Measurements from ENCODE around the gene LYZL6.

LYZL6 gene

GRCh38 chr17:35943537-35943936 is at the start of gene LYZL6:
Gene LYZL6, minus strand, starts transcription at chr17:35943713. Its CDS starts 4,357 bp downstream, at chr17:35939356.
- DNase-seq (ENCODE audit: low spot score): no peak

DNA sequence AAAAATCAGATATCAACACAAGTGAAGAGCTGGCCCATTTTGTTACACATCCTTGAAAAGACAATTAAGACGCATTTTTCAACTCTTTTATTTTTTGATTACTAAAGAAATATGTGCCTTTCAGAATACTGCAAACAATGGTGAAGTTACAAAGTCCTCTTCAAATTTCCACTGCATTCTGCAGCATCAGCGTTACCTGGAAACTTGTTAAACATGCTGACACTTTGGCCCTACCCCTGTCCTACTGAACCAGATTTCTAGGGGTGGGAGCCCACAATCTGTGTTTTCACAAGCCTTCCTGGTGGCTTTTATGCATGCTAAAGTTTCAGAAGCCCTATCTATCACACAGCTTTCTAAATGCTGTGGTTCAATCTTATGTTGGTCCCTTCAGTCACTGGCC is 47.6 kb upstream of the LYZL6 start:
- no peak for DNase-seq (ENCODE audit: low spot score)

DNA sequence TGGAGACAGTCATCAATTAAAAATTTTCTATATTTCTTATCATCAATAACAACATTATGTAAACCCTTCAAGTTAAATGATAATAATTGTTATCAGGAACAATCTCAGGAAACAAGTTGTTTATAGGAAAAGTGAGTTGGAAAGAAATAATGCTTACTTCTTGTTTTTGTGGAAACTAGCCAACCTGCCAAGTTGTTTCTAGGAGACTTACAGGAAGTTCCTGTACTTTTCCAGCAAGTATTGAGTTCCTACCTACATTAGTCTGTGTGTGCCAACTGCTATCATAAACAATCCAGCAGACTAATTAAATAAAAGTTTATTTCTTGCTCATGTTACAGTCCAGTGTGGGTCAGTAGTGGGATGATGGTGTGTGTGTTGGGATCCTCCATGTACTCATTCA is 44.7 kb upstream of the LYZL6 start:
- DNase-seq (ENCODE audit: low spot score): no peak

DNA sequence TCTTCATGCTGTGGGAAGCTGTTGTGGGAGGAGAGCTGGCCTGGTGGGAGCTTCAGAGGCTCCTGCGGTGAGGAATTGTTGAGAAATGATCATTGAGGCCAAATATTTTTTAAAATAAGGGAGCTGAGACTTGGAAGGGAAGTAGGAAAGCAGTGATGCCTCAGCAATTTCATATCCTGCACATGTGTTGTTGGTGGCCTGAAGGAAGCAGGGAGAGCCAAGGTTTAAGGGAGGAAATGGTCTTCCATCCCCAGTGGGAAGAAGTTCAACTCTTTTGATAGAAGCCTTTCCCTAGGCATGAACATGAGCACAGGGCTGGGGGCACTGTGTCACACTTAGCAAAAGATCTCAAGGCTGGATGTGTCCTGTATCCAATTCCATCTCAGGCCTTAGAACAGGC is 43.1 kb upstream of the LYZL6 start, which contains the start of gene CCL14:
Gene CCL14, minus strand, starts transcription at position 87 of the 400 bp plus-strand sequence. Its CDS starts 80 bp downstream, at position 7.
- no peak for DNase-seq (ENCODE audit: low spot score)

DNA sequence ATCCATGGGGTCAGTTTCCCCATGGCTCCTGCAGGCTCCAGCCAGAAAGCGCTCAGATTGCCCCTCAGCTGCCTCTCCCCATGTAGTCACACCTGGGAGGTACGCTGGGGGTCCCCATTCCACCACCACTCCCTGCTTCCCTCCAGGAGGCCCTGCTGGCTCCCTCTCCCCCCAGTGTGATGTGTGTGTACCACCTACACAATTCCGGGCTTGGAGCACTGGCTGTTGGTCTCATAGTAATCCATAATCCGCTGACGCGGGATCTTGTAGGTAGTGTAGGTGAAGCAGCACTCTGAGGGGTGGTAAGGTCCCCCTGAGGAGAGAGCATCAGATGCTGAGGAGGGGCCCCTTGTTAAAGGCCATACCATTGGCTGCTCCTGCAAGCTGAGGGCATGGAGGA is 40.6 kb upstream of the LYZL6 start:
- no peak for DNase-seq (ENCODE audit: low spot score)

DNA sequence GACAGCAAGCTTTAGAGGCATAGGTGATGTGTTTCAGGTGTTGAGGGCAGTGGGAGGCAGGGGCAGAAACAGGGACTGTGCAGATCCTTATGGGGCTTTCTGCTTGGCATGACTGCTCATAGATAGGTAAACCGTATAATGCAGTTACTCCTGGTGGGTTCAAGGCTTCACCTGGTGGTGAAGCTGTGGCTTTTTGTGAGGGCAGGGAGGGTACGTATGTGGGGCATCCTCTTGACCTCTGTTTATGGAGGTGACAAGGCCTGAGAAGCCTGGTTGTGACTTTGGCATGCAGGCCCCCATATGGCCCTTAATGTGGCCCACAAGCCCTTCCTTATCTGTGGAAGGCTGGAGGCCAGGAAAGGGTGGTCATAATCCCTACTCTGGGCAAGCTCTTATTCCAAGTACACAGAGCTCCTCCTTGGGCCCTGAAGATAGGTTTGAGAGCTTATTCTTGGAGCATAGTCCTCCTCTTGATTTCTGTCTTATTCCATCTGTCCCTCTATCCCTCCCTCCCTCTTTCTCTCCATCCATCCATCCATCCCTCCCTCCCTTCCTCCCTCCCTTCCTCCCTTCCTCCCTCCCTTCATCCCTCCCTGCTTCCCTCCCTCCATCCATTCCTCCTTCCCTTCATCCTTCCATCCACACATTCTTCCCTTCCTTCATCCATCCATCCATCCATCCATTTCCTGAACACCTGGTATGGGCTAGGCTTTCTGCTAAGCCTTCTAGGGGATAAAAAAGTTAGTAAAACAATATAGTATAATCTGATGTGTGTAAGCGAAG is 39.1 kb upstream of the LYZL6 start:
- no peak for DNase-seq (ENCODE audit: low spot score)

GRCh38 chr17:35981908-35982330 is 38.4 kb upstream of the LYZL6 start:
- no peak for DNase-seq (ENCODE audit: low spot score)

- DNase-seq (ENCODE audit: low spot score): no peak
Measured at GRCh38 chr17:35981246-35981645, 37.7 kb upstream of the LYZL6 start, which contains the start of gene CCL16. Gene CCL16, minus strand, starts transcription at chr17:35981497. Its CDS starts 77 bp downstream, at chr17:35981420.

- no peak for DNase-seq (ENCODE audit: low spot score)
Measured at GRCh38 chr17:35978346-35978745, 34.8 kb upstream of the LYZL6 start.

DNA sequence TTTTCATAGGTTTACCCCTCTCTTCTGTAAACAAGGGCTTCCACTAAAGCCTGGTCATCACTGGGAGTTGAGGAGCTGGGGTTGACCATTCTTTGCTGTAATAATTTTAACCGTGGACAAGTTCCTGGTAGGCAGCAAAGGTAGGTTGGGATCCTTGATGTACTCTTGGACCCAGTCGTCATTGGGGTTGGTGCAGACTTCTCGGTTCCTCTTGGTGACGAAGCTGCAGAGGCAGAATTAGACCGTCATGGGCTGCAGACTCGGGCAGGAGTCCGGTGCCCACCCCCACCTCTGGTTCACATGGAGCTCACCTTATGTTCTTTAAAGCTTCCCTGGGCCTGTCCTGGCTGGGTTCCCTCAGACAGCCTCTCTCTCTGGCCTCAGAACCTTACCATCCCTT is 34.0 kb upstream of the LYZL6 start:
- DNase-seq (ENCODE audit: low spot score): no peak

GRCh38 chr17:35973333-35974260 is 30.1 kb upstream of the LYZL6 start:
- peak; percentile 31 for DNase-seq (ENCODE audit: low spot score)

DNA sequence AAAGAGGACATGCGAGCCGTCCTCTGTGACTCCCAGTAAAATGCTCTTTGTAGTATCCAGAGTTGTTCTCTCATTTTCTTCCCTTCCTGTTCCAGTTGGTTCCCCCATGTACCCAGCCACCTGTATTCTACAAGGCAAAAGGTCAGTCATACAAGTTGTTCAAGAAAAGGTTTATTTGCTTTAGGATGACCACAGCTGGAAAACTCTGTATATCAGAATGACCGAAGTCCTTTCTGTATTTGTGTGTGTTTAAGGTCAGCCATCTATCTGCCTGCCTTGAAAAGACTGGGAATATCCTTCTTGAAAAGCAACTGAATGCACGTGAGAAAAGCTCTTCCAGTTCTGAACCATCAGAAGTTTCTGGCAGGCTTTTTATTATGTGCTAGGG is 29.4 kb upstream of the LYZL6 start:
- no peak for DNase-seq (ENCODE audit: low spot score)

DNA sequence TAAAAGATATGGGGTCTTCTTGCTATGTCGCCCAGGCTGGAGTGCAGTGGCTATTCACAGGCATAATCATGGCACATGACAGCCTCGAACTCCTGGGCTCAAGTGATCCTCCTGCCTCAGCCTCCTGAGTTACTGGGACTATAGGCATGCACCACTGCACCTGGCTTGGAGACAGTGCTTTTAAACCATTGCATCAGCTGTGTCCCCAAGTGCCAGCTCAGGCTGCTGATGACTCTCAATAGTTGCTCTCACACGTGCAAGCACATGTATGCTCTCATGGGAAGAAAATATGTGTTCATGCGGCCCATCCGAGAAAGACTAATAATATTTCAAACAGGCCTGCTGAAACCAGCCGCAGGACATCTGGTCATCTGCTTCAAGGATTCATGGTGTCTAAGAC is 29.0 kb upstream of the LYZL6 start:
- no peak for DNase-seq (ENCODE audit: low spot score)

DNA sequence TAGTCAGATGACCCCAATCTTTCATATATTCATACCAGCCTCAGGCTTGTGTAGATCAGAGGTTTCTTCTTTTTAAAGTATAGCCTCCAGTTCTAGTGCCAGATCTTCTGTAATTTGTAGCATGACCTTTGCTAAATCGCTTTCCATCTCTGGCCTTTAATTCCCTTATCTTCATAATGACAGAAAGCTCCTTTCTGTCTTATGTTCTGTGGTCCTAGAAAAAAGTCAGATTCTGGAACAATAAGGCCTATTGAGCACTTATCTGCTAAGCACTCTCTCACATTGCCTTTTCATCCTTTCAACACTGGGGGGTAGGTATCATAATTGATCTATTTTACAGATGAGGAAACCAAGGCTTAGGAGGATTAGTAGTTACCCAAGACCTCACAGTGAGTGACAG is 28.6 kb upstream of the LYZL6 start:
- no peak for DNase-seq (ENCODE audit: low spot score)

DNA sequence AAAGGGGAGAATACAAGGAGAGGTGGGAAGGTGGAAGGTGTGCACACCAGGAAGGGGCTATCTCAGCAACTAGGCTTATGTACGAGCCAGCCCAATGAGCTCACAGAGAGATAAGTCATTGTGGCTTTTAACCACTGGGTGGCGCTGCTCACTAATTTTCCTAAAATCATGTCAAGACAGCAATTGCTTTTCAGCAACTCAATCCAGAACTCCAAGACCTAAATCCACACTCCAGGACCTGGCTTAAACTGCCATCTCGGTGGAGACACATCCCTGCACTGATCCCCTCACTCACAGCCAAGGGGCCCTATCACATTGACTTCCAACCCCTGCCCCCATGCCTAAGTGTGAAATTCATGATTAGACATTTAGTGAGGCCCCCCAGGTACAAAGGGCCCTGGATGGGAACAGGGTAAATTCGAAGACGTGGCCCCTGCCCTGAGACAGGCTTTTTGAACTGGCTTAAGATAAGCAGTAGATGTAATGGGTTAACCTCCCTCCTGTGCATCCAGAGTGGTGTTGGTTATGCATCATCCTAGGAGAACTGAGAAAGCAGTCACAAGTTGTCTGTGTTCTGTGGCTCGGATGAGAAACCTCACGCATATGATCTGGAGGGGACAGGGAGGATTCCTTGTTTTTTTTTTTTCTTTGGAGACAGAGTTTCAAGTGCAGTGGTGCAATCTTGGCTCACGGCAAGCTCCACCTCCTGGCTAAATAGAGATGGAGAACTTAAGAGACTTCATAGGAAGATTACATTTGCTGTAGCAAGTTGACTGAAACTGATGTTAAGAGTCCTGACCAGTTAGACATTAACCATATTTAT is 26.3 kb upstream of the LYZL6 start:
- DNase-seq (ENCODE audit: low spot score): peak; percentile 21

DNA sequence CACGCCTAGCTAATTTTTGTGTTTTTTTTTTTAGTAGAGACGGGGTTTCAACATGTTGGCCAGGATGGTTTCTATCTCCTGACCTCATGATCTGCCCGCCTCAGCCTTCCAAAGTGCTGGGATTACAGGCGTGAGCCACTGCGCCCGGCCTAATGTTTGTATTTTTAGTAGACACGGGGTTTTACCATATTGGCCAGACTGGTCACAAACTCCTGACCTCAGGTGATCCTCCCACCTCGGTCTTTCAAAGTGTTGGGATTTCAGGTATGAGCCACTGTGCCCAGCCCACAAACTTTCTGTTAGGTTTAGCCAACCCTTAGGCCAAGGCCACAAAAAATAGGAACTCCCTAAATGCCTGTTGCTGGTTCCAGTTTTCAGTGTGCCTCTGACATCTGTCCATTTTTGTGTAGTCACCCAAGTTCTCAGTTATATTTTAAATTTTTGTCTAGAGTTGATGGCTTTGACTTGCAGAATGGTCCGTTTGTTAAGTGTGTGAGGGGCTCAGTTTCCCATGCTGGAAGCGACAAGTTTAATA is 25.1 kb upstream of the LYZL6 start:
- DNase-seq (ENCODE audit: low spot score): no peak

- no peak for DNase-seq (ENCODE audit: low spot score)
Measured at GRCh38 chr17:35965272-35965671, 21.8 kb upstream of the LYZL6 start.

GRCh38 chr17:35963663-35964062 is 20.1 kb upstream of the LYZL6 start:
- no peak for DNase-seq (ENCODE audit: low spot score)

- no peak for DNase-seq (ENCODE audit: low spot score)
Measured at GRCh38 chr17:35953720-35954119, 10.2 kb upstream of the LYZL6 start.

DNA sequence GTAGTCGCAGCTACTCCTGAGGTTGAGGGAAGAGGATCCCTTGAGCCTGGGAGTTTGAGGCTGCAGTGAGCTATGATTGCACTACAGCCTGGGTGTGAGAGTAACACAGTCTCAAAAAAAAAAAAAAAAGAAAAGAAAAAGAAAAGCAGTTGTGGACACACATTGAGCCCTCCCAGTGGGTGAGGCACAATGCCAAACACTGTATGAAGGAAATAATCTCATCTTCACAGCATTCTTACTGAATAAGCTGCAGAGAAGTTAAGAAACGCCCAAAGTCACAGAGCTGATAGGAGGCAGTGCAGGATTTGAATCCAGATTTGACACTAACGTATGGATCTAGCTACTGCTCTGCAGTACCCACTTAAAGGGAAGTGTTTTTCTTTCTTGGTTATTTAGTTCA is 5.9 kb upstream of the LYZL6 start:
- DNase-seq (ENCODE audit: low spot score): no peak

- DNase-seq (ENCODE audit: low spot score): no peak
Measured at GRCh38 chr17:35948092-35948491, 4.6 kb upstream of the LYZL6 start.

GRCh38 chr17:35947156-35947585 is 3.7 kb upstream of the LYZL6 start:
- DNase-seq (ENCODE audit: low spot score): no peak

Data from HuH-7.5 (cell line).